HG03558 (cell line): Measurements from ENCODE around the gene PHACTR1.

Experiments used
- ATAC-seq: cut with Tn5 transposase; IDR thresholded peaks from one replicate; pipeline ENCODE4 v1.9.1; 2021; ENCODE audit warnings: moderate number of reproducible peaks; ENCODE audit not compliant: unreplicated experiment; ENCODE audit errors: extremely low read depth

PHACTR1 gene

DNA sequence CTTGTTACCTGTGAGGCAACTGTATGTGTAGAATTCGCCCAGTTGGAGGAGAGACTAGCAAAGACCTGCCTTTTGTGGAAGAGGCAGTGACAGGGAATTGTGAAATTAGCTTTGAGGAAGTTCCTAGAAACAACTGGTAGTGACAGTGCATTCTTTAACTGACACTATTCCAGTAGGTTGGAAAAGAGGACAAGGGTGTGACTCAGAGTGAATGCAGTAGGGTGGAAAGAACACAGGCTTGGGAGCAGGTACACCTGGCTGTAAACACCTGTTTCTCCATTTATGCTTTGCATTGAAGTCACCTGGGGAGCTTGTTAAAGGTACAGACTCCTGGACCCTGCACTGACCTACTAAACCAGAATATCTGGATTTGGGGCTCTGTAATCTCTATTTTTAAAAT, 295.7 kb downstream of the PHACTR1 start:
- no peak for ATAC-seq

DNA sequence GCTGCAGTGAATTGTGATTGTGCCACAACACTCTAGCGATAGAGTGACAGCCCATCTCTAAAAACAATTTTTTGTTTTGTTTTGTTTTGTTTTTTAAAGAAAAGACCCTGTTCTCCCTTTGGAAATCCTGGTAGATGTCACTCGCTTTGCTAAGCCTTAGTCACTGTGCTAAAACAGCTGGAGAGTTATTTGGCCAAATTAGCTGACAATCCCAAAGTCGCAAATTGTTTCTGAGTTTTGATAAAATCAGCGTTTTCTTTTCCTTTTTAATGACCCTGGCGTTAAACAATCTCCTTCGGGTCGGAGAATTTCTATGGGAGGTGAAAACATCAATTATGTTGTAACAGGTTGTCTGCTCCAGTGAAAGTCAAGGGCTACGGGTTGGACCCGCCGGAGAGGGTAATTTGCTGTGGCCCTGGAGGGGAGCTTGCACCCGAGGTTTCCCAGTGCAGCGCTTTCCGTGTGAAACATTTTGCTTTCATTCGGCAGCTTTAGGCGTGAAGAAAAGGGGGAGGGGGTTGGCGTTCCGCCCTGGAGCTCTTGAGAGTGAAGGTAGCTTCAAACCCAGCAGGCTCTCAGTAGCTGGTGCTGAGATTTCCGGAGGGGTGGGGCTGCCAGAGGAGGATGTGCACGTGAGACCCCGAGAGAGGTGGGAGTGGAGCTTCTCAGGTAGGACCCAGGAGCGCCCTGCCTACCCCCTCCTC, 296.6 kb downstream of the PHACTR1 start:
- ATAC-seq, result no peak

DNA sequence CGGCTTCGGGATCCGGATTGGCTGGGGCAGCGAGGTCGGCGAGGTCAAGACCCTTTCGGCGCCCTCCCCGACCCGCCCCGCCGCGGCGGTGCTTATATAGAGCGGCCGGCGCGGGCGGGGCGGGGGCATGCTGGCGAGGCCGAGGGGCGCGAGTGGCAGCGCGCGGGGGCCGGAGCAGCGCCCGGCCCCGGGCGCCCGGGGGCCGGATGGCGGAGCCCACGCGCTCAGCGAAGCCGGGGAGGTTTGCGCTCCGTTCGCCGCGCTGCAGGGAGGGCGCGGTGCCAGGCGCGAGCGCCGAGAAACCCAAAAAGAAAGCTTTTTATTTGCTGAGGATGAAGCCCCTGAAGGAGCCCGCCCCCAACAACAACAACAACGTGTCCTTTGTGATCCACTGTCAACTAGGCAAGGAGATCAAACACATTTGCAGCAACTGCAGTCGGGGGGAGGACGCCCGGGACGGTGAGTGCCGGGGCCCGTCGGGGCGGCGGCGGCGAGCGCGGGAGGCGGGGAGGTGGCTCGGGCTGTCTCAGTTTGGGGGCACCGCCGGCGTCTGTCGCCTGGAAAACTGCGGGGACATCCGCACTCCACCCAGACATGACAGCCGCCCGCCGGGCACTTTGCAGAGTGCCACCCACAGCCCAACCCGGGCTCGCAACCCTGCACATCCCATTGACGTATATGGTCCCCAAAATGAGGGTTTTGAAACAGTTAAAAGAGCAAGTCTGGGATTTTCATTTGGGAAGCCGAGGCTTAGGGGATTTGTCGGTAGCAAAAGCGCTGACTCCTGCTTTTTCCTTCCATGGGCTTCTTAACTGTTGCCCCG, 297.3 kb downstream of the PHACTR1 start:
- no peak for ATAC-seq

DNA sequence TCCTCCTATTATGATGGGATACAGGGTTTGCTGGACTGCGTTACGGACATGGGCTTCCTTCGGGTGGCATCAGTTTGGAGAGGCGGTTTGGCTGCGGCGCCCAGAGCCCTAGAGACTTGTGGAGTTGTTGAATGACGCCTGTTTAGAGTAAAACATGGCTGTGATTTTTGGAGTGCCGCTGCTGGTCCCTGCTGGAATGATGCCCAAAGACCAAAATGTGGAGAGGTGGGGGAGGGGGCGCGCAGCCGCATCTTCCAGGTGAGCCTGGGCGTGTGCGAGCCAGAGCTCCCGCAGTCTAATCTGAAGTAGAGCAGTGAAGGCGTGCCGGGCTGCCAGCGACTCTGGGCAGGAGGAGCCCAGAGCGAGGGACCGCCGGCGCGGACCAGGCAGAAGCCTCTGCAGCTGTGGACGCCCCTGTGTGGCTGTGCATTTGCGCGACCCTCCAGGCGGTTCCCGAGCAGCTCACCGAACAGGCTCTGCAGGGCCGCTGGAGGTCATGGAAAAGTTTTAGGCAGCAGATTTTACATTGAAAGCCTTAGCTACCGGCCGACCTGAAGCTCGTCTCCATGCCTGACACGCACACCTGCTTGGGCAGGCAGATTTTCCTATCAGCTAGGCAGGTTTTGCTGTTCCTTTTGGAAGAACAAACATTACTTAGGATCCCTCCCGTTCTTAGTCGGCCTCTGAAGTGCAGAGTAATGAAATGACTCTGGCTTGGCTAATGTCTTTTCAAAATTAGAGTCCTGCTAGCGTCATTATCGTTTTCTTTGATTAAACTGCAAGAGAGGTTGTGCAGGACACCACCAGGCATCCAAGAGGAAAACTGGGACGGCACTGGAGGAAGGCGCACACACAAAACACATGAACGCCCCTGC, 298.2 kb downstream of the PHACTR1 start:
- ATAC-seq, result no peak

DNA sequence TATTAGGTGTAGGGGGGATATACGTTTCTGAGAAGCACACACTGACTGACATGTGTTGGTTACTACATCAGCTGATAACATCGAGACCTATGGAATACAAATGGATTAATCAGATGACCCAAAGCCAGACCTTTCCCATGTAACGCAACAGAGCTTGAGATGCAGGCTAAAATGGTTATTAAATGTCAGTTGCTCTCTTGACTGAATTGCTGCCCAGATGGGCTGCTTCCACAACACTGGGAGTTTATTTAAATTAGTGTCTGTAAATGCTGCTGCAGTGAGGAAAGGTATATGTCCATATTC, 298.8 kb downstream of the PHACTR1 start:
- ATAC-seq, result no peak

DNA sequence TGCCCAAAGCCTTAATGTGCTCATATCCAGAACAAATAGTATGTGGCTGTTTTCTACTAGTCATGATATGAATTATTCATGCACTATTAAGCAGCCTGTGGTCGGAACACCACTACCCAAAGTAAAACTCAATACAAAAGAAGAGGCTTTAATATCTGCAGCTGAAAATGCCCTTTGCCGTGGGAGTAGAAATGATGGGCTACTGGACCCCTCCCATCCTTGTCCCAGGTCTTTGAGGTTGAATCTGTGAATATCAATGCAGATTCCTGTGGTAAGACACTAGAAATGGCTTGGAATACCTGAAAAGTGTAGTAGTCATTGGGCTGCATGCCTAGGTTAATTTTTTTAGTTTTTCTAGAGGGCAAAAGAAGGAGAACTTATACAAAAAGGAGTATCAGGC, 308.0 kb downstream of the PHACTR1 start:
- ATAC-seq, result no peak

DNA sequence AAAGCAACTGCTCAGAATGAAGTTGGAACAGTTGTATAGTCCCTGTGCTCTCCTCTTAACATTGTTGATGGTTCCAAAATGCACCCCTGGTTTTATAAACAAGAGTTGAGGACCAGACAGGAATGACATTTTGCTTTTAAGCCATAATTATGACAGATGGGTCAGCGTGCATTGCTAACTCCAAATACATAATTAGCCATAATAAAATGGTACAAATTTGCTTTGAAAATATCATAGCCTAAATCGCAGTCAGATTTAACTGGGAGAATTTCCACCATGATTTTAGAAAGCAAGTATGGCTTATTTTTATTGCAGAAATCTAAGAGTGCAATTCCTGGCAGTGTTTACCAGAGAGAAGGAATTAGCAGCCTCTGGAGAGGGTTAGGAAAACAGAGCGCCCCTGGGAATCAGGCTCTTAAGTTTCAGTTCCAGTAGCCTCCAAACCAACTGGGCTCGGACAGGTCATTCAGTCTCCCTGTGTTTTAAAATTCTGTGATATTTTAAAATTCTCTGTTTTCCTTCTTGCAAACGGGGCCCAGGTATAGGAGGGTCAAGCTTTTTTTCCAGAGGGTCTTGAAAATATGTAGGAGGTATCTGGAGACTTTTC, 309.4 kb downstream of the PHACTR1 start:
- ATAC-seq, result no peak

DNA sequence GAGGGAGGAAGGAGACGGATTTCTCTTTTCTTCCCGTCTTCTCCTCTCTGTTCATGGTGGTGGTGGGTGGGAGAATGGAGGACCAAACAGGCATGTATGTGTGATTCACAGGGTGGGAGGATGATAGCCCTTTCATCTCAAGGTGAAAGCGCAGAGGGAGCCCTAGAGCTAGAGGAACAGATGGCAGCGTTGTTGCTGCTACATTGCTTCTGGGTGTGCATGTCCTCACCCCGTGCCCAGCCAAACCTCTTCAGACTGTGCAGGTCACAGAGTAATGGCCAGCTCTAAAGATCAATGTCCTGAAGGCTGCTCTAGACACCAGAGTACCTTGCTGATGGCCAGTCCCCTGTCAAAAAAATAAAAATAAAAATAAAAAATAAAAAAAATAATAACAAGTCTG, 310.0 kb downstream of the PHACTR1 start:
- no peak for ATAC-seq

DNA sequence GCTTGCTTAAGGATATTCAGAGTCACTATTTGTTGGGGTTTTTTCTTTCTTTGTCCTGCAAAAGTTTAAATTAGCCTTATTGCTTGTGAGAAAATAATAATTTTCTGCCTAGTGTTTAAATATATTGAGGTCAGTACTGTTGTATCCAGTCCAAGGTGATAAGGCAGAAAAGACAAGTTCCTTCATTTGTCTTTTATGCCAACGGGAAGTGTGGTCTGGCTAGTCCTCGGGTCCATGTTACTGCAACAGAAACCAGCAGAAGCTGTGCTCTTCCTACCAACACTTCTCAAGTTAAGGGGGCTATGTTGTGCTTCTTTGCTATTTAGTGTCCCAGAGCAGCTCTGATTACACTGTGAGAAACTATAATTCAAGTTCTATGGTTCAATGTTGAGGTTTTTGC, 310.6 kb downstream of the PHACTR1 start:
- no peak for ATAC-seq

DNA sequence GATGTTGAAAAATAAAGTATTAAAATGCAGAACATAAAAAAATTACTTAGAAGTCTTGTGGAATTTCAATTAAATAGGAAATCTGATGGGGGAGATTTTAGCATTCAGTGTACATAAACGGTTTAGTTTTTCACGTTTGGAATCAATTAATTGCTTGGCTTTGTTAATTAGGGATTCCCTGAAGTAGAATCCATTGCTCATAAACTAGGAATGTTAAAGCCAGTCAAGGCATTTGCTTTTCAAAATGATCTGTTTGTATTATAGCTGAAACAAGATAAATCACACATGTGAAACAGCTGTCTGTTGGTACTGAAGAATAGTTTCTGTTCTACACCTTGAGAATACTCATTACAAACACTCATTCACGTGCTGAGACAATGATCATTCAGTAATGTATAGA, 313.8 kb downstream of the PHACTR1 start:
- ATAC-seq, result no peak

DNA sequence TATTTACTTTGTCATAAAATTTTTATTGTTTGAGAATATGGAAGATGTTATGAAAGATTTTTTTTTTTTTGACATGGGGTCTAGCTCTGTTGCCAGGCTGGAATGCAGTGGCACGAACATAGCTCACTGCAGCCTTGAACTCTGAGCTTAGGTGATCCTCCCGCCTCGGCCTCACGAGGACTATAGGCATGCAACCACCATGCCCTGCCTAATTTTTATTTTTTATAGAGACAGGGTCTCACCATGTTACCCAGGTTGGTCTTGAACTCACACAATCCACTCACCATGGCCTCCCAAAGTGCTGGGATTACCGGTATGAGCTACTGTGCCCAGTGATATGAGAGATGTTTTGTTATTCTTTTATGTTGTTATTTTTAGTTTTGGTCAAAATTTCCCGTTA, 316.0 kb downstream of the PHACTR1 start:
- ATAC-seq, result no peak

DNA sequence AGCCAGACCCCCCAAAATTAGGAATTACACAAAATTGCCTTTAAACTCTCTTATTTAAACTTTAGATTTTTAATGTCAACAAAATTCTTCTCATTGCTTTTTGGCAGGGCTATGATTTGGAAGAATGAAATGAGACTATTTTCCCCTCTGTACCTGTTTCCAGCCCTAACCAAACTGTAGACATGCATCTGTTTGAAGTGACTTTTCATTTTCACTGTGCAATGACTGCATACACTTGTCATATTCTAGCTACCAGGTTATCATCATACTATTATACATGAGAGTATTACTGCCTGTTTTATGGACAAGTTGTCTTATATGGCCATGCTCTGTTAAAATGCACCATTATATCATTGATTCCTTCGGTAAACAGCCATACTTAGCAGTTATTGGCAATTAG, 316.6 kb downstream of the PHACTR1 start:
- ATAC-seq, result no peak

DNA sequence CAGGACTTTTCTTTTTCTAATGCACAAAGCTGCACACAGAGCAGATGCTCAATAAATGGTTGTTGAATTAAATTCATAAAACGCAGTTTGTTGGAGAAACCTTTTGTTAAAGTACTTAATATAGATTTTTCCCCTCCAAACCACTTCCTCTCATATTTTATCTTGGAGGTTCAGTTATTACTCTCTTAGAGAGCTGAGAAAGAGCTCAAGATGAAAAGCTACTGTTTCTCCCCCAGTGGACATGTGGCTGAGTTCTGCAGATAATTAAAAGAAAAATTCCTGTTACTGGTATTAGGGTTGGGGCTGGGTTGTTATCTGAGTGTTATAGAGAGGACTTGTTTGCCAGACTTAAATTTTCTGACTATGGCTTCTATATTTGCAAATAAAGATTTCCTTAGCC, 317.7 kb downstream of the PHACTR1 start:
- no peak for ATAC-seq

DNA sequence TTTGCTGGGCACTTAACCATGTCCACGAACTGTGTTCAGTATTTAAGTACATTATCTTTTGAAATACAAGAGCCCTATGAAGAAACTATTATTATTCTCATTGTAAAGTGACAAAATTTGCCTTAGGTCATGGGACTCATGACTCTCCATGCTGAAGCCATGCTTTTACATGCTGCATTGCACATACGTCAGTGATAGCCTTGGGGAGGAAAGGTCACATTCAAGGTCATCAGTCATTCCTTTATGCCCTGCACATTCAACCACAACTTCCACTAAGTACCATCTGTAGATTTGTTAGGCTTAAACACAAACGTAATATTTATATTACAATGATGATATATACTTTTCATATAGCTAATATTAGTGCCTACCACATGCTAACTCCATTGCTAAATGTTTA, 319.0 kb downstream of the PHACTR1 start:
- no peak for ATAC-seq

DNA sequence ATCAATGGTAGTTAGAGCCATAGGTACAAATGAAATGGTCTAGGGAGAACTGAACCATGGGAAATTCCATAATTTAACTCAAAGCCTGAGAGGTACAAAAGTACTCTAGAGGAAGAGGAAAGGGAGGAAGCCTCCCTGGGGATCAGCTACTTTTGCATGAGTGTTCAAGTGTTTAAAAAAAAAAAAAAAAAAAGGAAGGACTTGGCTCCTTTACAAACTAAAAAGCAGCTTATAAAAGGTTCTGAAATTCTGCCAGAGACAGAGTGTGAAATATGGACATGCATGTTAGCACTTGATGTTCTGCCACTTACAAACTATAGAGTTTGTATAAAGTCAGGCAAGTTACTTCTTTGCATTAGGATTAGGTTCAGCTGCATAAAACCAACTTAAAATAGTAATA, 321.7 kb downstream of the PHACTR1 start:
- no peak for ATAC-seq

DNA sequence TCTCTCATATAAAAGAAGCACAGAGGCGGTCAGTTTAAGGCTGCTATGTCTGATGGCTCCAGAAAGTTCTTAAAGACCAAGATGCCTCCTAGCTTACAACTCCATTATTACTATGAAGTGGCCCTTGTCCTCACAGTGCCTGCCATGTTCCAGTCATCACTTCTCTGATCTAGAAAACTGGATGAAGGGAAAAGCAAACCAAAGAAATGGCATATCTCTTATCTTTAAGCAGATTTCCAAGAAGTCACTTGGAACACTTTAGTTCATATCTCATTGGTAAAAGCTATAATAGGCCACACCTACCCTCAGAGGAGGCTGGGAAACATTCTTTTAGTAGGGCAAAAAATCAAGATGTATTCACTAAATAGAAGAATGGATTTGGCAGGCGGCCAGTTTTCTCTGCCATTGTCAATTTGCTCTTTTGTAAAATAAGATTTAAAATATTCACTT, 322.2 kb downstream of the PHACTR1 start:
- no peak for ATAC-seq

DNA sequence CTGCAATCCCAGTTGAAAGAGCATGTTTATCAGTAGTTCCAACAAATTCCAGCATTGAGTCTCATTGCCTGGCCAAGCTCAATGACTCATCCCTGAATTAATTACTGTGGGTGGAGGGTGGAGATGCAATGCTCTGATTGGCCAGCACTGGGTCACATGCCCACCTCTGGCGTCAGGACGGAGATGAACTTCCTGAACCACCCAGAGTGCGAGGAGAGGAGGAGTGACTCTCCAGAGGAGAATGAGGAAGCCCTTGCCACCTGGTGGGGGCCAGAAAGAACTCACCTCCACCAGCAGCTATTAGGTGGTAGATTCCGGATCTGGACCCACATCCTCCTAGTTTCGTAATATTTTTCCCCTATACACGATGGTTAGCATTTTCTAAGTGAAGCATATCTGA, 327.8 kb downstream of the PHACTR1 start:
- no peak for ATAC-seq

DNA sequence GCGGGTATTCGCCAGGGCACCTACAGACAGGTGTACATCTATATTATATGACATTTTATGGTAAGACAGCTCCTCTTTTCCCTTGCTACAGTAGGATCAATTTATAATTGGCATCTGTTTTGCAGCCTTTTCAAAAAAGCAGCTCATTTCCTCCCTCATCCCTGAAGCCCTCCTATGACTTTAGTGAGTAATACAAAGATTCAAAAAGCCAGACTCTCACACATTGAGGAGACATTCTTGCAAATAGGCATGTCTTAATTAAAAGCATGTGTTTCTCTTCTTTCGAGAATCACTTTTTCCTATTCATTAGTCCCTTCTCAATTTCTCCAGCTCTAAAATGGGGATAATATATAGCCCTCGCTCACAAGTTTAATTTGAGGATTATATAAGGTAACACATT, 328.3 kb downstream of the PHACTR1 start:
- no peak for ATAC-seq

DNA sequence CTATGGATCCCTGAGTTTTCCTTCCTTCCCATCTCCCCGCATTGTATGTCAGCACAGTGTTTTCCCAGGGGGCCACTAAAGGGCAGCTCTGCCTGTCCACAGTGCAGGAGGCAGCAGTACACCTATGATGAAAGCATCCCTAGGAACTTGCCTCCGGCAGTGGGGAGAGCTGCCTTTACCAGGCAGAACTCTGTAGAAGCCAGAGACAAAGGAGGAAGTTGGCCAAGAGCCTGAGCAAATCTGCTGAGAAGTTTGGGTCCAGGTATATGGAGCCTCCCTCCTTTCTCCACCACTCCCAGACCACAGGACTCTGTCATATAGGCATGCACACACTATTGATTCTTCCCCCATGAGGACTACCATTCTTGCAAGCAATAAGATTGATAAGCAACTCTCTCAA, 329.1 kb downstream of the PHACTR1 start:
- no peak for ATAC-seq

DNA sequence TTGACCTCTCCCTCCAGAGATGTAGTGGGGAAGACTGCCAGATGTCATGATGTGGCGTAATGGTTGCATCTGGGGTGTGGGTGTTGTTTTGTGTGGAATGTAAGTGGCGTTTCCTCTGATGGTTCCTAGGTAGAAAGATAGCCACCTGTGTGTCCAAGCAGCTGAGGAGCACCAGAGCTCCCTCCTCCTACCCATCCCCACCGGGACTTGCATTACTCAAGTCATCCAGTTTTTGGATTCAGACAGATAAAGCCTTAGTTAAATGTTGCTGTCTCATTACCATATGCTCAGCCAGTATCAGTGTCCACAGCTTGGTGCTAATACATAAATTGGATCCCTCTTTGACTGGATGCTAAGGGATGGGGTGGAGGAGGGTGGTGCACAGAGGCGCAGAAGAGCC, 329.5 kb downstream of the PHACTR1 start:
- no peak for ATAC-seq

DNA sequence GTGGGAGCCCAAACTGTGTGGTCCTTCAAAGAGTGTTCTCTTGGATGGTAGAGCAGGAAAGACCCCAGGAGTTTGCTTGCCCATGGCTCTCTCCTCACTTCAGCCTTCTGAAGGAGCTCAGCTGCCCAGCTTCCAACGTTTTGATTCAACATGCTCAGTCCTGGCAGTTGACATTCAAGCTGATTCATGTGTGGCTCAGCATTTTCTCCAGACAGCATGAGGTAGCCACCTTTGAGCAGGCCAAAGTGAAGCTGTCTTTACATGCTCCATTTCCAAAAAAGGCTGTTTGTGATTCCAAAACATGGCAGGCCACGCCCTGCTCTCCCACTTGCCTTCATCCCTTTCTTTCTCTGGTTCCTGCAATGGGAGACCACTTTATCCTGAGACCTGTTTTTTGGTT, 331.5 kb downstream of the PHACTR1 start:
- no peak for ATAC-seq
